GM18873 (cell line): ENCODE measurements around the gene ATP2B2.

Source experiments
- ATAC-seq: cut with Tn5 transposase; IDR thresholded peaks from one replicate; pipeline ENCODE4 v1.9.1; 2021; ENCODE audit warnings: mild to moderate bottlenecking, moderate library complexity, moderate number of reproducible peaks; ENCODE audit not compliant: unreplicated experiment, low FRiP score

Gene ATP2B2

GRCh38 chr3:10531031-10531430, 25.6 kb upstream of the ATP2B2 start:
- ATAC-seq = no peak

- no peak for ATAC-seq
Observed at GRCh38 chr3:10530241-10530640, 24.9 kb upstream of the ATP2B2 start.

- no peak for ATAC-seq
Observed at GRCh38 chr3:10529809-10530208, 24.4 kb upstream of the ATP2B2 start.

GRCh38 chr3:10528046-10528445, 22.7 kb upstream of the ATP2B2 start:
- no peak for ATAC-seq

GRCh38 chr3:10527295-10528001, 22.1 kb upstream of the ATP2B2 start:
- ATAC-seq = no peak

GRCh38 chr3:10526366-10526765, 21.0 kb upstream of the ATP2B2 start:
- ATAC-seq = no peak

GRCh38 chr3:10524799-10525301, 19.5 kb upstream of the ATP2B2 start:
- ATAC-seq = no peak

GRCh38 chr3:10524270-10524669, 18.9 kb upstream of the ATP2B2 start:
- ATAC-seq = no peak

- ATAC-seq = no peak
Observed at GRCh38 chr3:10523561-10523960, 18.2 kb upstream of the ATP2B2 start.

GRCh38 chr3:10522646-10523303, 17.4 kb upstream of the ATP2B2 start:
- no peak for ATAC-seq

- ATAC-seq = no peak
Observed at GRCh38 chr3:10521772-10522441, 16.5 kb upstream of the ATP2B2 start.

- ATAC-seq = no peak
Observed at GRCh38 chr3:10520072-10520471, 14.7 kb upstream of the ATP2B2 start.

- no peak for ATAC-seq
Observed at GRCh38 chr3:10519236-10519635, 13.8 kb upstream of the ATP2B2 start.

GRCh38 chr3:10518506-10519150, 13.2 kb upstream of the ATP2B2 start:
- ATAC-seq = no peak

- no peak for ATAC-seq
Observed at GRCh38 chr3:10517627-10518026, 12.2 kb upstream of the ATP2B2 start.

GRCh38 chr3:10516544-10517452, 11.4 kb upstream of the ATP2B2 start:
- ATAC-seq = no peak

- ATAC-seq = no peak
Observed at GRCh38 chr3:10515884-10516495, 10.6 kb upstream of the ATP2B2 start.

- ATAC-seq = no peak
Observed at GRCh38 chr3:10515396-10515795, 10.0 kb upstream of the ATP2B2 start.

- ATAC-seq = no peak
Observed at GRCh38 chr3:10514407-10515069, 9.2 kb upstream of the ATP2B2 start.
